Osteocyte (in vitro differentiated cells): ENCODE results near the gene KRTAP29-1. TPM values are rescaled to one million over a fixed set of nuclear protein-coding genes. Genes with fewer than 3 reads are reported as not detected.

Experiments
- DNase-seq: peaks from one replicate; pipeline ENCODE4 v3.0.0; 2021; ENCODE audit warnings: mixed read lengths; ENCODE audit not compliant: unreplicated experiment; ENCODE audit errors: extremely low spot score
- H3K27ac Mint-ChIP-seq: one replicate; pipeline ENCODE4 v1.8.0; 2021; ENCODE audit warnings: mild to moderate bottlenecking, mixed read lengths; ENCODE audit not compliant: unreplicated experiment
- H3K27me3 Mint-ChIP-seq: one replicate; pipeline ENCODE4 v1.8.0; 2021; ENCODE audit warnings: mixed read lengths; ENCODE audit not compliant: unreplicated experiment
- H3K36me3 Mint-ChIP-seq: one replicate; pipeline ENCODE4 v1.8.0; 2021; ENCODE audit warnings: mixed read lengths; ENCODE audit not compliant: unreplicated experiment
- H3K4me1 Mint-ChIP-seq: one replicate; pipeline ENCODE4 v1.8.0; 2021; ENCODE audit warnings: mixed read lengths; ENCODE audit not compliant: unreplicated experiment
- H3K4me3 Mint-ChIP-seq: one replicate; pipeline ENCODE4 v1.8.0; 2021; ENCODE audit warnings: mild to moderate bottlenecking, moderate library complexity, mixed read lengths; ENCODE audit not compliant: unreplicated experiment
- H3K9me3 Mint-ChIP-seq: one replicate; pipeline ENCODE4 v1.8.0; 2021; ENCODE audit warnings: mixed read lengths; ENCODE audit not compliant: unreplicated experiment
- CTCF ChIP-seq: fragments of 200-600 bp; sonication (generic); IDR thresholded peaks from 2 replicates; pipeline ENCODE4 v1.5.0; 2021; ENCODE audit warnings: antibody characterized with exemption, mild to moderate bottlenecking, moderate library complexity
- total RNA-seq: library from RNA; stranded (reverse); gene quantifications from 2 replicates; pipeline ENCODE4 v1.2.1, GENCODE V29; 2021

The KRTAP29-1 gene
- total RNA-seq, 1 donor from 2014 or later: not detected

- H3K27ac Mint-ChIP-seq: no peak overlapping the region
These were observed 36.4 kb upstream of the KRTAP29-1 start for GRCh38 chr17:41338961-41339485.

GRCh38 chr17:41335747-41336146 is 33.1 kb upstream of the KRTAP29-1 start:
- peaks cover 3% of the 10 kb centered on the region for H3K27me3 Mint-ChIP-seq
- DNase-seq: peak; percentile 40
- no peaks in the 10 kb centered on the region for H3K4me1 Mint-ChIP-seq
- no peaks in the 10 kb centered on the region for H3K9me3 Mint-ChIP-seq
- H3K27ac Mint-ChIP-seq: no peak overlapping the region
- H3K36me3 Mint-ChIP-seq: no peaks in the 10 kb centered on the region
- no peak for TF ChIP-seq CTCF
- H3K4me3 Mint-ChIP-seq: no peak overlapping the region

More at GRCh38 chr17:41338961-41339485, 36.4 kb upstream of the KRTAP29-1 start:
- no peaks in the 10 kb centered on the region for H3K4me1 Mint-ChIP-seq
- no peak overlapping the region for H3K4me3 Mint-ChIP-seq
- no peak for TF ChIP-seq CTCF
- no peak for DNase-seq
- peaks cover 5% of the 10 kb centered on the region for H3K27me3 Mint-ChIP-seq
- H3K36me3 Mint-ChIP-seq: peaks cover 4% of the 10 kb centered on the region
- H3K9me3 Mint-ChIP-seq: peaks cover 19% of the 10 kb centered on the region

- H3K4me3 Mint-ChIP-seq: no peak overlapping the region
- no peaks in the 10 kb centered on the region for H3K9me3 Mint-ChIP-seq
- no peaks in the 10 kb centered on the region for H3K4me1 Mint-ChIP-seq
- no peak for TF ChIP-seq CTCF
- H3K36me3 Mint-ChIP-seq: no peaks in the 10 kb centered on the region
- DNase-seq: no peak
- peaks cover 3% of the 10 kb centered on the region for H3K27me3 Mint-ChIP-seq
- no peak overlapping the region for H3K27ac Mint-ChIP-seq
These were observed 32.0 kb upstream of the KRTAP29-1 start for GRCh38 chr17:41334385-41335305.

GRCh38 chr17:41333836-41334235 is 31.2 kb upstream of the KRTAP29-1 start:
- peaks cover 3% of the 10 kb centered on the region for H3K27me3 Mint-ChIP-seq
- DNase-seq: no peak
- no peaks in the 10 kb centered on the region for H3K36me3 Mint-ChIP-seq
- no peak overlapping the region for H3K4me3 Mint-ChIP-seq
- no peaks in the 10 kb centered on the region for H3K9me3 Mint-ChIP-seq
- no peak for TF ChIP-seq CTCF
- no peak overlapping the region for H3K27ac Mint-ChIP-seq
- H3K4me1 Mint-ChIP-seq: no peaks in the 10 kb centered on the region

GRCh38 chr17:41333098-41333497 is 30.4 kb upstream of the KRTAP29-1 start:
- TF ChIP-seq CTCF: no peak
- Mint-ChIP-seq H3K4me1 (no peaks in the 10 kb centered on the region), H3K4me3 (no peak overlapping the region), H3K27me3 (peaks cover 3% of the 10 kb centered on the region), H3K9me3 (no peaks in the 10 kb centered on the region), H3K36me3 (no peaks in the 10 kb centered on the region), H3K27ac (no peak overlapping the region)
- DNase-seq: no peak
